Retinal pigment epithelial cell (primary cell): ENCODE data around the gene EXOC4.
"Not testable (repeated sequence)": the region's sequence is repeated elsewhere in the genome, so short reads cannot be mapped to it uniquely, and the experiment has no call there.

Source experiments
- DNase-seq: peaks from one replicate; pipeline ENCODE4 v3.0.0-alpha.2; 2010; ENCODE audit warnings: low read depth
- H3K4me3 ChIP-seq: 2 replicates; pipeline ENCODE4 v1.5.1; 2011; ENCODE audit warnings: mild to moderate bottlenecking, low read length, control low read depth, moderate library complexity
- CTCF ChIP-seq: conservative IDR thresholded peaks from 2 replicates; pipeline ENCODE4 v1.5.1; 2011; ENCODE audit warnings: low read depth, low read length, control low read depth, inconsistent platforms

The EXOC4 gene

GRCh38 chr7:133310232-133310862 lies 57.5 kb downstream of the EXOC4 start:
- no peak overlapping the region for H3K4me3 ChIP-seq
- no peak for TF ChIP-seq CTCF
- DNase-seq, result no peak

DNA sequence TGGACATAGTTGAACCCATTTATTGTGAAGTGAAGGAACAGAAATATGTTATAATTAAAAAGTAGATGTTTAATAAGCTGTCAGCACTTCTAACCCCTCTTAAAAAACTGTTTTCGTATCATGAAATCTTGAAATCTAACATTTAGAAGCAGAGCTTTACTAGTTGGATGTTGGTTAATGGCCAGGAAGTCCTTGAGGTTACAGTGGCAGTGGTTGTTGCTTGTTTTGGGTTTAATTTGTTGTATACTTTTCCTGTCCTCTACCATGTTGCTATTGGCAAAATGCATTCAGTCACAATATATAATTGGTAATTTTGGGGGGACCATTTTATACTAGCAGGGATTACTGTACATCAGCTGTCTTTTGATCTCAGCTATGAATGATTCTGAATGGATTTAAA lies 60.7 kb downstream of the EXOC4 start:
- no peak overlapping the region for H3K4me3 ChIP-seq
- no peak for TF ChIP-seq CTCF
- no peak for DNase-seq

GRCh38 chr7:133314084-133314483 lies 61.2 kb downstream of the EXOC4 start:
- TF ChIP-seq CTCF, result no peak
- H3K4me3 ChIP-seq, result no peak overlapping the region
- DNase-seq, result no peak

DNA sequence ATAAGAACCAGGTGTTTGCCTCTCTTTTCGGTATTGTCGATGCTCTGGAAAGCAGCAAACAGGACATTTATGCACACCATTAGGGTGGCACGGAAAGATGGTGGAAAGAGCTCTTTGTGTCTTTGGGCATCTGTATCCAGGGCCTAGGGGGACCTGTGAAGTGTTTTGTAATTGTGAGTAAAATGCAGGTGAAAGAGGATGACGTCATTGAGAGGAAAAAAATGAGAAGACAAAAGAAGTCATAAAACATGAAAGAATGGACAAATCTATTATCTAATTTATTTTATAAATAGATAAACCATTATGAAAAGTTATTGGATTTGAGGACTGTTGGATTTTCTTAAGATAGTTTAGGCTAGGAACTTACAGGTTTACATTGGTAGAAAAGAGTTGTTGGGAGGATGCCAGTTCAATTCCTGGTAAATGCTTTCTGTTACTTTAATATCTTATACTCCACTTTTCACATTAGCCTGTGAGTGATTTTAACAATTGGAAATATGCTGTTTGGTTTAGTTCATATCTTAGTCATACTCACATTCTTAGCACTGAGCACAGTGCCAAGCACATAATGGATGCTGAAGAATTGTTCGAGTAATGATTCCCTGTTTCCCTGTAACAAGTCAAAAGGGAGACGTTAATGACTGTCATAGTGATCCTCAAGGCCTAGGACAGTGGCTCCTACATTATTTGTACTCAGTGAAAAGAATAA lies 62.6 kb downstream of the EXOC4 start:
- TF ChIP-seq CTCF, result no peak
- no peak overlapping the region for H3K4me3 ChIP-seq
- DNase-seq, result peak; percentile 14

GRCh38 chr7:133319842-133320241 lies 67.0 kb downstream of the EXOC4 start:
- no peak for DNase-seq
- no peak overlapping the region for H3K4me3 ChIP-seq
- TF ChIP-seq CTCF, result no peak

DNA sequence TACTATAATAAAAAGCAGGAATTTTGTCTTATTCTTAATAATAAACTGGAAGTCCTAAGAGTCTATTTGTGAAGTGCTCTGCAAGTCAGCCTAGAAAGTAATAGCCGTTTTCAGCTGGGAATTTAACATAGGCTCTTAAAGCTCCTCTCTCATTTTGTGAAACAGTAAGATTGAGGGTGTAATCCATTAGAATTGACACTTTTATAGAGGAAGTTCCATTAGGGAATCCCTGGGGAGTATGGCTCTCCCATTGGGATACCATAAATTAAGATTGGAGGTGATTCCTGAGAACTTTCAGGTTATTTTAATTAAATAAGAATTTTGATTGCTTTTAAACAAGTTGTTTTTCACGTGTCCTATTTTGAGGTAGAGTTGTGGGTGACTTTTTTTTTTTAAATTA lies 68.0 kb downstream of the EXOC4 start:
- H3K4me3 ChIP-seq, result no peak overlapping the region
- no peak for TF ChIP-seq CTCF
- no peak for DNase-seq

GRCh38 chr7:133321366-133321765 lies 68.5 kb downstream of the EXOC4 start:
- H3K4me3 ChIP-seq, DNase-seq: not testable (repeated sequence)

DNA sequence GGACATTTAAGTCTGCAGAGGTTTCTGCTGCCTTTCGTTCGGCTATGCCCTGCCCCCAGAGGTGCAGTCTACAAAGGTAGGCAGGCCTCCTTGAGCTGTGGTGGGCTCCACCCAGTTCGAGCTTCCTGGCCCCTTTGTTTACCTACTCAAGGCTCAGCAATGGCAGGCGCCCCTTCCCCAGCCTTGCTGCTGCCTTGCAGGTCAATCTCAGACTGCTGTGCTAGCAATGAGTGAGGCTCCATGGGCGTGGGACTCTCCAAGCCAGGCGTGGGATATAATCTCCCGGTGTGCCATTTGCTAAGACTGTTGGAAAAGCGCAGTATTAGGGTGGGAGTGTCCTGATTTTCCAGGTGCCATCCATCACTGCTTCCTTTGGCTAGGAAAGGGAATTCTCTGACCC lies 73.9 kb downstream of the EXOC4 start:
- DNase-seq, H3K4me3 ChIP-seq: not testable (repeated sequence)

GRCh38 chr7:133328021-133328420 lies 75.1 kb downstream of the EXOC4 start:
- not testable (repeated sequence) for H3K4me3 ChIP-seq, DNase-seq
